Right lobe of liver (tissue), 4 donors: ENCODE measurements around the gene XPO6.

Experiments used
- POLR2A ChIP-seq: fragments of 450-650 bp; IDR thresholded peaks from one replicate; pipeline ENCODE4 v1.6.1; 2017; ENCODE audit warnings: antibody characterized with exemption, mild to moderate bottlenecking
- TF ChIP-seq, protein P1 (sequence below), 4 donors: fragments of 200-600 bp in 3 of 4; fragments of 450-650 bp in 1 of 4; IDR thresholded peaks; one replicate each; pipeline versions ENCODE4 v1.5.1 to v1.8.0; 2016 to 2022; ENCODE audit warnings: antibody characterized with exemption in 4 of 4, mild to moderate bottlenecking in 2 of 4
- donor health status: DM: no; HTN: no; CAD: no.
- donor health status: DM: no; HTN: no; CAD: no.
- donor health status: DM: no; HTN: yes; CAD: no.

DNA sequence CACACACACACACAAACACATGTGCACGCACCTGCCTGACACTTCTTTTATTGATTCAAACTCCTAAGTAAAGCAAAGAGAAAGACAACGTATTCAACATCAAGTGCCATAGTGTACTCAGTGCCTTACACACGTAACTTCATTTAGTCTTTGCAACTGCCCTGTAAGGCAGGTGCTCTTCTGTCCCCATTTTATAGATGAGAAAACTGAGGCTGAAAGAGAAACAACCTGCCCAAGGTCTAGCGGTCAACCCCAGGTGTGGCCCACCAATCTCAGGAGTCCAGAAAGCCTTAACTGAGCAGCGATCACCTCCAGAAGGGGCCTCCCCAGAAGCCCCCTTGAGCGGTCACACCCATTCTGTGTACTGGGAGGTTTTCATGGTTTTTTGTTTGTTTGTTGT, 137.9 kb downstream of the XPO6 start:
- TF ChIP-seq POLR2A = no peak
- TF ChIP-seq, protein P1, sequence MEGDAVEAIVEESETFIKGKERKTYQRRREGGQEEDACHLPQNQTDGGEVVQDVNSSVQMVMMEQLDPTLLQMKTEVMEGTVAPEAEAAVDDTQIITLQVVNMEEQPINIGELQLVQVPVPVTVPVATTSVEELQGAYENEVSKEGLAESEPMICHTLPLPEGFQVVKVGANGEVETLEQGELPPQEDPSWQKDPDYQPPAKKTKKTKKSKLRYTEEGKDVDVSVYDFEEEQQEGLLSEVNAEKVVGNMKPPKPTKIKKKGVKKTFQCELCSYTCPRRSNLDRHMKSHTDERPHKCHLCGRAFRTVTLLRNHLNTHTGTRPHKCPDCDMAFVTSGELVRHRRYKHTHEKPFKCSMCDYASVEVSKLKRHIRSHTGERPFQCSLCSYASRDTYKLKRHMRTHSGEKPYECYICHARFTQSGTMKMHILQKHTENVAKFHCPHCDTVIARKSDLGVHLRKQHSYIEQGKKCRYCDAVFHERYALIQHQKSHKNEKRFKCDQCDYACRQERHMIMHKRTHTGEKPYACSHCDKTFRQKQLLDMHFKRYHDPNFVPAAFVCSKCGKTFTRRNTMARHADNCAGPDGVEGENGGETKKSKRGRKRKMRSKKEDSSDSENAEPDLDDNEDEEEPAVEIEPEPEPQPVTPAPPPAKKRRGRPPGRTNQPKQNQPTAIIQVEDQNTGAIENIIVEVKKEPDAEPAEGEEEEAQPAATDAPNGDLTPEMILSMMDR (IDR thresholded peaks at IDR 0.05) = no peak
